Activated naive CD8-positive, alpha-beta T cell treated with anti-CD3 and anti-CD28 coated beads, Interleukin-2, amount 50 U/mL, for 16 hours (primary cell): ENCODE measurements around the gene HECTD2.
"Not testable (repeated sequence)": the region's sequence is repeated elsewhere in the genome, so short reads cannot be mapped to it uniquely, and the experiment has no call there.

Experiments
- DNase-seq: peaks from one replicate; pipeline ENCODE4 v3.0.0-alpha.2; 2020; ENCODE audit warnings: low read depth, low spot score

HECTD2 gene

GRCh38 chr10:91412354-91413087 is 2.4 kb downstream of the HECTD2 start:
- DNase-seq, result no peak

- DNase-seq, result no peak
These were observed 5.7 kb downstream of the HECTD2 start for GRCh38 chr10:91415816-91416215.

GRCh38 chr10:91416339-91416855 is 6.3 kb downstream of the HECTD2 start:
- no peak for DNase-seq

- no peak for DNase-seq
These were observed 8.3 kb downstream of the HECTD2 start for GRCh38 chr10:91418416-91418815.

- no peak for DNase-seq
These were observed 10.7 kb downstream of the HECTD2 start for GRCh38 chr10:91420868-91421267.

GRCh38 chr10:91422915-91423314 is 12.8 kb downstream of the HECTD2 start:
- DNase-seq, result no peak

- DNase-seq, result no peak
These were observed 13.9 kb downstream of the HECTD2 start for GRCh38 chr10:91424016-91424415.

GRCh38 chr10:91432175-91432574 is 22.0 kb downstream of the HECTD2 start:
- DNase-seq, result no peak

- no peak for DNase-seq
These were observed 23.5 kb downstream of the HECTD2 start for GRCh38 chr10:91433620-91434019.

- no peak for DNase-seq
These were observed 23.9 kb downstream of the HECTD2 start for GRCh38 chr10:91434041-91434440.

GRCh38 chr10:91435241-91435640 is 25.1 kb downstream of the HECTD2 start:
- no peak for DNase-seq

- DNase-seq, result not testable (repeated sequence)
These were observed 28.1 kb downstream of the HECTD2 start for GRCh38 chr10:91438228-91438627.

GRCh38 chr10:91444211-91445182 is 34.4 kb downstream of the HECTD2 start:
- no peak for DNase-seq

GRCh38 chr10:91452063-91452462 is 41.9 kb downstream of the HECTD2 start:
- DNase-seq, result no peak

GRCh38 chr10:91453535-91453934 is 43.4 kb downstream of the HECTD2 start:
- DNase-seq, result no peak

GRCh38 chr10:91455135-91455534 is 45.0 kb downstream of the HECTD2 start:
- DNase-seq, result not testable (repeated sequence)

GRCh38 chr10:91460681-91461080 is 50.5 kb downstream of the HECTD2 start:
- no peak for DNase-seq

GRCh38 chr10:91462423-91462822 is 52.3 kb downstream of the HECTD2 start:
- DNase-seq, result no peak

- no peak for DNase-seq
These were observed 54.4 kb downstream of the HECTD2 start for GRCh38 chr10:91464500-91464899.

- DNase-seq, result no peak
These were observed 55.1 kb downstream of the HECTD2 start for GRCh38 chr10:91465261-91465660.

- DNase-seq, result no peak
These were observed 57.0 kb downstream of the HECTD2 start for GRCh38 chr10:91467114-91467513.

- no peak for DNase-seq
These were observed 61.5 kb downstream of the HECTD2 start for GRCh38 chr10:91471602-91472001.
